A549 (cell line): ENCODE data around the gene TTLL11.

ENCODE experiments used
- HDAC2 ChIP-seq: fragments of 200-600 bp; sonication (generic); IDR thresholded peaks from 2 replicates; pipeline ENCODE4 v1.6.1; 2016
- TF ChIP-seq, protein P1 (sequence below): fragments of >200 bp; sonication (Bioruptor Twin); formaldehyde crosslinking; IDR thresholded peaks from 3 replicates; pipeline ENCODE4 v1.5.1; 2016

DNA sequence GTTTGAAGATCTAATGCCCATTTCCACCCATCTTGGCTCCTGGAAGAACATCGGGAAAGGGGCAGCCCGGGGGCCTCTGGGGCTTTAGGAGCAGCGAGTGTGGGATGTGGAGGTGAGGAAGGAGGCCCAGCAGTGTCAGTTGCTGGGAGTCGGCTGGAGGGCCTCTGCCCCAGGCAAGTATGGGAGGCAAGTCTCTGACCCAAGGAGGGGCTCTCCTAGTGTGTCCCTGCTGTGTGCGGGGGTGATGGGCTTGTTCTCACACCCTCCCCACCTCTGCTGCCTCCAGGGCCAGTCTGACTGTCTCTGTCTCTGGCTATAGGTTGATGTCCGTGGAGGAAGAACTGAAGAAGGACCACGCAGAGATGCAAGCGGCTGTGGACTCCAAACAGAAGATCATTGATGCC lies 312.0 kb downstream of the TTLL11 start:
- TF ChIP-seq, protein P1, sequence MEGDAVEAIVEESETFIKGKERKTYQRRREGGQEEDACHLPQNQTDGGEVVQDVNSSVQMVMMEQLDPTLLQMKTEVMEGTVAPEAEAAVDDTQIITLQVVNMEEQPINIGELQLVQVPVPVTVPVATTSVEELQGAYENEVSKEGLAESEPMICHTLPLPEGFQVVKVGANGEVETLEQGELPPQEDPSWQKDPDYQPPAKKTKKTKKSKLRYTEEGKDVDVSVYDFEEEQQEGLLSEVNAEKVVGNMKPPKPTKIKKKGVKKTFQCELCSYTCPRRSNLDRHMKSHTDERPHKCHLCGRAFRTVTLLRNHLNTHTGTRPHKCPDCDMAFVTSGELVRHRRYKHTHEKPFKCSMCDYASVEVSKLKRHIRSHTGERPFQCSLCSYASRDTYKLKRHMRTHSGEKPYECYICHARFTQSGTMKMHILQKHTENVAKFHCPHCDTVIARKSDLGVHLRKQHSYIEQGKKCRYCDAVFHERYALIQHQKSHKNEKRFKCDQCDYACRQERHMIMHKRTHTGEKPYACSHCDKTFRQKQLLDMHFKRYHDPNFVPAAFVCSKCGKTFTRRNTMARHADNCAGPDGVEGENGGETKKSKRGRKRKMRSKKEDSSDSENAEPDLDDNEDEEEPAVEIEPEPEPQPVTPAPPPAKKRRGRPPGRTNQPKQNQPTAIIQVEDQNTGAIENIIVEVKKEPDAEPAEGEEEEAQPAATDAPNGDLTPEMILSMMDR: no peak
- TF ChIP-seq HDAC2: no peak
